Brain pericyte (primary cell): Measurements from ENCODE around the gene GPC6.

Experiments used
- DNase-seq: peaks from one replicate; pipeline ENCODE4 v3.0.0-alpha.2; 2012; ENCODE audit warnings: low read depth, low spot score

GPC6 gene

DNA sequence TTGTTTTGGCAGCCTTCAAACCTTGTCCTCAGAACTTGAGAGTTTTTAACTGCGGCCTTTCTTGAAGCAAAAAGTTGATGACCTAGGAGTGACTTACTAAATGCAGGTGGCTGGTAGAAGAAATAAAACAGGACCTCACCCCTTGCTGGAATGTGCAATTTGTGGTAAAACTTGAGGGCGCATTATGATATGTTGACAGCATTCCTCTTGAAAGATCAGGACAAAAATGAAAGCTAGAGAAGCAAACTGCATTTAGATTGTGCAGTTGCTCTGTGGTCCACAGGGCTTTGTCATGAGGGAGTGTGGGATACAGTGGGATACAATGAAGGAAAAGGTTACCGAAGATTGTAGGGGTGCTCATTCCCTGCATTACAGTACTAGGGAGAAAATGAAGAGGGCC lies 504.2 kb downstream of the GPC6 start:
- no peak for DNase-seq

DNA sequence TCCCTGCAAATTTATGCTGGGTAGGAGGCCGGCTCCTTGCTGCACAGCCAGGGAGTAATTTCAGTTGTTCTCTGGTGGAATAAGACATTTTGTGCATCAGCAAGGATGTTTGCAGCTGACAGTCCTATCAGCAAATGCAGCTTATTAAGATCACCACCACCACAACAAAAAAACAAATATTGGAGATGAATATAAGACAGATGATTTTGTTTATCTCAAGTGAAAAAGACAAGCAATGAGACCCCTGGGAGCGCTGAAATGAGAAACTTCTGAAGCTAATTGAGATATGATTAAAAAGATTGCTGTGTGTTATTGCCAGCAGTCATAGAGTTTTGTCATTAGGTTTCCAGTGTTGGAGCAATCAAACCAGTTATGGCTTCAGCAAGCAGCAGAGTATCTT lies 505.6 kb downstream of the GPC6 start:
- no peak for DNase-seq

- DNase-seq = no peak
Measured at GRCh38 chr13:93736081-93736480, 509.5 kb downstream of the GPC6 start.

- no peak for DNase-seq
Measured at GRCh38 chr13:93736909-93737308, 510.3 kb downstream of the GPC6 start.

- DNase-seq = no peak
Measured at GRCh38 chr13:93740334-93740733, 513.7 kb downstream of the GPC6 start.

DNA sequence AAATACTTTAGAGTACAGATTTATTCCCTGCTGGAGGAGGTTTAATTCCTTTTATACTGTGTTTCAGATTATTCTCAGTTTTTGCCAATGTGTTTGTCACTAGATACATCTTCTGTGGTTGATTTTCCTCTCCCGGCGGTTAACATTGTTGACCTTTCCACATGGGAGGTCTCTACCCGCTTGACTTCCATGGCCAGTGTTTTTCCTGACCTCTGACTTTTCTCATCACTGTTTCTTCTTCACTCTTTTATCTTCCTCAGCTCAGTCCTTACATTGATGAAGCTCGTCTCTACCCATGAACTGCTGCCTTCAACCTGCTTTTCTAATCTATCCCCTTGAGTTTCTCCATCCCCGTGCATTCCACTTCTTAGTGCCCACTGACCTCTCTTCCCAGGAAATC lies 517.4 kb downstream of the GPC6 start:
- DNase-seq = no peak

- DNase-seq = no peak
Measured at GRCh38 chr13:93744886-93745285, 518.3 kb downstream of the GPC6 start.

DNA sequence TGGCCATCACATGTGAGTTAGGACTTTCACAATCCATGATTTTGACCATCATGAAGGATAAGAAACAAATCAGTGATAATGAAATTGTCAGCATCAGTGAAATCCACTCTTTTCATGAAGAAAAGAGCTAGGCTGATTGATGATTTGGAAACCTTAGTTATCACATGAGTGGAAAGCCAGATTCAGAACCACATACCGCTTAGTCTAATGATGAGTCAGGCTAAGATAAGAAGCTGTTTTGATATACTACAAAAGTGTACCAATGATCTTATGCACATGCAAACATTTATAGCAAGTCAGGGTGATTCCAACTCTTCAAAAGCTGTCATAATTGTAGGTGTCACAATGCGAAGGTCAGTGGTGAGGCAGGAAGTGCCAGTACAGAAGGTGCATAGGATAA lies 519.3 kb downstream of the GPC6 start:
- DNase-seq = no peak

DNA sequence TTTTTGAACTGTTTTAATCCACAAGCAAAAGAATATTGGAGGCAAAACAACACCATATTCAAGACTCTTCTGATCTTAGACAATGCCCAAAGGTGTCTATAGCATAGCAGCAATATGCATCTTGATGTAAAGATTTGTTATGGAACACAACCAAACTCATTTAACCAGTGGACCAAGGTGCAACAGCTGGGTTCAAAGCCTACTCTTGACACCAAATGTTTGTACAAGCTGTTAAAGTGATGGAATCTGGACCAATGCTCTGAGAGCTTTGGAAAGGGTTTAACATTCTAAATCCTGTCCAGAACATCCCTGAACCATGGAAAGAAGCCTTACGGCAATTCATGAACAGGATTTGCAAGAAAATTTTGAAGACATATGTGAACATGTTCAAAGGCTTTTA lies 520.0 kb downstream of the GPC6 start:
- no peak for DNase-seq

DNA sequence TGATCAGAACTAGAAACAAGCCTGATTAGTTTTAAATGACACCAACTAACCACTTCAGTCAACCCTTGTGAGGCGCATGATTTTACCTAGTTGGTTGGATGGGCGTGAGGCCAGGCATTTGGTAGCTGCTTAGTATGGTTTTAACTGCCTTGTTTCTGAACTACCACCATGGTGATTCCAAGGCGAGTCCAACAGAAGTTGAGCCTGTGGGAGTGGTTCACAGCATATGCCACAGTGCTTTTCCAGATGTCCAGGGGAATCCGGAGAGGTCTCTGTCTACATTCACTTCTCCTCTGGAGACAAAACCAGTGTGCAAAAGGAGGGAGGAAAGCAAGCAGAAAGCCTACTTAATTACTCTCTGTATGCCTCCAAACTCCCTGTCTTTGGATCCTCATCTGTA lies 524.1 kb downstream of the GPC6 start:
- no peak for DNase-seq

DNA sequence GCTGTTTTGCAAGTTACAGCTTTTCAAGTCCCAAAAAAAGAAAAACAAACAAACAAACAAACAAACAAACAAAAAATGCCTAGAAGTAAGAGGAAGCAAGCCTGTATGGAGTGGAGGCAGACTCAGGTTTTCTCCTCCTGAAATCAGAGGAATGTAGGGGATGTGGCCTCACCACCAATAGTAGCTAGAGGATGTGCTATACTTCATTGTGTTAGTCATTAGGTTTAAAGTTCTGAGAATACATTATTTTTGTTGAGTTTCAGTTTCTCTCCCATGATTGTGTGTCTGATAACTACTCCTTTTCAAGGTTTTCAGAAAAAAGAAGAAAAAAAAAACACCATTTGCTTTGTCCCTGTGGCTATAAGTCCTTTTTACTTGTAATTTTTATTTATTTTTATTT lies 524.5 kb downstream of the GPC6 start:
- DNase-seq = no peak

GRCh38 chr13:93752541-93752940 lies 525.9 kb downstream of the GPC6 start:
- DNase-seq = no peak

DNA sequence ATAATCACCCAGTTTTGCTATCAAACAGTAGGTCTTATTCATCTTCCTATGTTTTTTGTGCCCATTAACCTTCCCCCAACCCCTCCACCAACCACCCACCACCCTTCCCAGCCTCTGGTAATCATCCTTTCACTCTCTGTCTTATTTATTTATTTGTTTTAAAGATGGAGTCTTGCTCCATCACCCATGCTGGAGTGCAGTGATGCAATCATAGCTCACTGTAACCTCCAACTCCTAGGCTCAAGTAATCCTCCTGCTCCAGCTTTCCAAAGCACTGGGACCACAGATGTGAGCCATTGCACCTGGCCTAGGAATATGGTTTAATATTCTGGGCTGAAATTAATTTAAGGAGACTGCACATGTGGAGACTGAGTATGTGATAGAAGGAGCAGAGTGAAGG lies 527.0 kb downstream of the GPC6 start:
- DNase-seq = no peak

DNA sequence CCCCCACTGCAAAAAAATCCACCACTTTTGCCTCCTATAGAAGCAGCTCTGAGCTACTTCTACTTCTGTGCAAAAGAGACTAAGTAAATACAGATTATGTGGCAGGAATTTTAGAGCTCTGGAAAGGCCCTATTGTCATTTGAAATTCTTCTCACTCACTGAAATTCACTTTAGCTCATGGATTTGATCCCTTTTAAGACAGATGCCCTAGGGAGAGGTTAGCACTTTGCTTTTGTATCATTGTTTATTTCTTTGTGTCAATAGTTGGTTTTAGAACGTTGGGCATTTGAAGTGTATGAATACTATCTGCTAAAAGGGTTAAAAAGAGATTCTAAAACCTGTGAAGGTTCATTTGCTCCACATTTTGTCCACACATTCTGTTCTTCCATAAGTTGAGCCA lies 528.7 kb downstream of the GPC6 start:
- DNase-seq = no peak

GRCh38 chr13:93758575-93758974 lies 532.0 kb downstream of the GPC6 start:
- DNase-seq = no peak

DNA sequence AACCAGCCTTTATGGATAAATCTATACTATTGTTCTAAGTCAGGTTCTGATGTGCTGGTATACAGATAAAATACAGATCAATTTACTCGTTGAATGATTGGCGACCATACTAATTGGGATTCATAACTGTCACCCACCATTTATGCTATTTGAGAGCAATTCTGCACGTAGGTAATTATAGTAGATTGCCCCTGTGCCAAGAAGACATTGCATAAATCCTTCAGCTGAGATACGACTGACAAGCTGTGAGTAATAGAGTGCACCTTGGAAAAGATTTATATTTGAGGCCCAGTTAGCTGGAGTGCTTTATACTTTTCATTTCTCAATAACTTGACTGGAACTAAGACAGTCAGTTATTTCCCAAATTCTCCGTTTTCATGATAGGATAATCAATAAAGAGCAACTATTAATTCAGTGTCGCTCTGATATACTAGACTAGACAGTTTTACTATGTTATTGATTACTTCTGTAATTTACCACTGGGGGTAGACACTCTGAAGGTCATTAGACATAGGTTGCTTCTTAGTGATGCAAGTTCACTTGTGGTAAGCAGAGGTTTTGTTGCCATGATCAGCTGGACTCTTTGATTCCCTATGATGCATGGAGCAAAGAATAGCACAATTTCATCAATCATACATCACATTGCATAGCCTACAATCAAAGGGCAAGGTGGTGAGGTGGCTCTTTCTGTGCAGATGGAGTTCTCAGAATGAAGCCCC lies 536.3 kb downstream of the GPC6 start:
- no peak for DNase-seq

DNA sequence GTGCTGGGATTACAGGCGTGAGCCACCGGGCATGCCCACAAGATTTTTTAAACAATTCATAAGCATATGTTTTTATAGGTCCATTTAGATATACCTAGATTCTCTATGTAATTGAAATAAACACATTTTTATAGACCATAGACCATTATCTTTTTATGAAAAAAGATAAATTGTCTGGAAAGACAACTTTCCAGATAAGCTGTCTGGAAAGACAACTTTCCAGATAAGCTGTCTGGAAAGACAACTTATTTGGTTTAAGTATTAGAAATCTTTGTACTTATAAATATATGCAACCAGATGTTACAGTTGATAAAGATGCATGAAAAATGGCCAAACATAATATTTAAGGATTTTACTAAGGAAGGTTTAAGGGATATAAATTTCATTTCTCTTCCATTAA lies 538.5 kb downstream of the GPC6 start:
- DNase-seq = no peak

- no peak for DNase-seq
Measured at GRCh38 chr13:93765811-93766210, 539.2 kb downstream of the GPC6 start.

GRCh38 chr13:93766719-93767118 lies 540.1 kb downstream of the GPC6 start:
- no peak for DNase-seq

DNA sequence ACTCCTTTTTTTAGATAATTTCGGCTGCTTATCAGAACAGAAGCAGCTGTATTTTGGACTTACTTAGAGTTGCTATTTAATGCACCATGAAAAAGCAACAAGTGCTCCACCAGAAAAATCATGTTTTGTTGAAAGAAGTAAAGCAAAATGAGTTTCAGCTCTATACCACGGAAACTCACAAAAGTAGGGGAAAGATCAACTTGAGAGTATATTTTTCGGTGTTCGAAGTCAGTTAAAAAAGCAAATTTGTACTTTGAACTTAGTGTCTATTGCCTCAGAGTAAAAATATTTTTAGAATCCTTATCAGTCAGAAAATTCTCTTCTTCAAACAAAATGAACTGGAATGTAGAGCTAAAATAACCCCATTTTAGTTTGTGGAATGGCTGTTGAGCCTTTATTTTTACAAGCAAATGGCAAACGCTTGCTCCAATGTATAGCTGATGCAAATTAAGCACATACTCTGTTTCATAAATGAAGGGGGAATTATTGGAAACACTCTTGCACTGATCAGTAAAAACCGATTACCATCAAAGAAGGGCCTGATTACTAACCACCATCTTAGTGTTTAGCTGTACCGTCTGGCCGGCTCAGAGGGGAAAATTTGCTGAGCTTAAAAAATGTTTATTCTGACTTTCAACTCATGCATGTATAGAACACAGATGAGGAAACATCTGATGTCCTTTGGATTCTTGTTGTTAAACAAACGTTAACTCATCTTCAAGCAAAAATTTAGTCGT lies 540.7 kb downstream of the GPC6 start:
- DNase-seq = no peak

GRCh38 chr13:93767917-93768409 lies 541.4 kb downstream of the GPC6 start:
- no peak for DNase-seq

DNA sequence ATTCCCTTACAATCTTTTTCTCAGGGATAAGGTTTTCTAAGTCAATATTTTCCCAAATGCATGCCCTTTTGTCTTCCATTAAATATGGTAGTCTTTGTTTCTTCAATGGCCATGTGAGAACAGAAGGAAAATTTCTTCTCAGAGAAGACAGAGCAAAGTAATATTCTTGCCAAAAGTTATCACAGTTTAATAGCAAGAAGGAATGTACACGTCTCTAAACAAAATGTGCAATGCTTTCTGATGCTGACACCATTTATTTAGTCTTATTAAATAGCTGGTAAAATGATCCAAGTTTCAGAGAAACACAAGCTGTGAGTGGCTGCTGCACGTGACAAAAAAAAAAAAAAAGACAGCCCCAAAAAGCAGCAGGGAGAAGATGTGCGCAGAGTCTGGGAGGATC lies 542.5 kb downstream of the GPC6 start:
- no peak for DNase-seq

DNA sequence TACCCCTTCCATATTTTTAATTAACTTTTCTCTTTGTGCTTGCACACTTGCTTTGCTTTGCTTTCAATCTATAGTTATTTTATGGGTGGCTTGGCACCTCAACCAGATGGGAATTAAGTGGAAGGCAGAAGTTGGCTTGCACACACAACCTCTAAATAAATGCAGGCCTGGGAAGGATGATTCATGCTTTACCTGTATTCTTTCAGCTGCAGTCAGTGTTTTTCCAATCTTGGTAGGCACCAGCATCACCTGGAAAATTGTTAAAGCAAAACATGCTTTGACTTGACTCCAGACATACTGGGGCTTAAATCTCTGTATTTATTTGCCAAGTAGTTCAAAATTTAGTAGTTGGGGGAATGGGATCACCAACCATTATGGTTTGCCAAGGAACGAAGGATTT lies 543.0 kb downstream of the GPC6 start:
- DNase-seq = no peak
